Effector memory CD4-positive, alpha-beta T cell (primary cell): ENCODE measurements around the gene OR13J1.
A peak's percentile ranks its signal among the peaks of the same experiment; 100 is the strongest.

ENCODE experiments used
- DNase-seq, 3 donors: peaks; one replicate each; pipeline ENCODE4 v3.0.0-alpha.2; 2020
- H3K27ac ChIP-seq: 2 replicates; pipeline ENCODE4 v1.7.0; 2013; ENCODE audit warnings: mild to moderate bottlenecking, low read length, moderate library complexity; ENCODE audit not compliant: insufficient read depth, poor library complexity, severe bottlenecking
- H3K27me3 ChIP-seq: replicated peaks from 2 replicates; pipeline ENCODE4 v1.7.0; 2013; ENCODE audit warnings: mild to moderate bottlenecking, low read length; ENCODE audit not compliant: insufficient read depth, control insufficient read depth, poor library complexity, severe bottlenecking
- H3K36me3 ChIP-seq: 2 replicates; pipeline ENCODE4 v1.7.0; 2013; ENCODE audit warnings: mild to moderate bottlenecking, low read length, moderate library complexity; ENCODE audit not compliant: control insufficient read depth, insufficient read depth
- H3K4me1 ChIP-seq: 2 replicates; pipeline ENCODE4 v1.7.0; 2013; ENCODE audit warnings: low read length, mild to moderate bottlenecking; ENCODE audit not compliant: control insufficient read depth, insufficient read depth, poor library complexity, severe bottlenecking
- H3K4me3 ChIP-seq: 2 replicates; pipeline ENCODE4 v1.7.0; 2013; ENCODE audit warnings: low read length, low read depth, mild to moderate bottlenecking; ENCODE audit not compliant: insufficient read depth, poor library complexity, severe bottlenecking
- H3K9me3 ChIP-seq: 2 replicates; pipeline ENCODE4 v1.7.0; 2013; ENCODE audit warnings: mild to moderate bottlenecking, low read length, moderate library complexity; ENCODE audit not compliant: control insufficient read depth

Gene OR13J1

DNA sequence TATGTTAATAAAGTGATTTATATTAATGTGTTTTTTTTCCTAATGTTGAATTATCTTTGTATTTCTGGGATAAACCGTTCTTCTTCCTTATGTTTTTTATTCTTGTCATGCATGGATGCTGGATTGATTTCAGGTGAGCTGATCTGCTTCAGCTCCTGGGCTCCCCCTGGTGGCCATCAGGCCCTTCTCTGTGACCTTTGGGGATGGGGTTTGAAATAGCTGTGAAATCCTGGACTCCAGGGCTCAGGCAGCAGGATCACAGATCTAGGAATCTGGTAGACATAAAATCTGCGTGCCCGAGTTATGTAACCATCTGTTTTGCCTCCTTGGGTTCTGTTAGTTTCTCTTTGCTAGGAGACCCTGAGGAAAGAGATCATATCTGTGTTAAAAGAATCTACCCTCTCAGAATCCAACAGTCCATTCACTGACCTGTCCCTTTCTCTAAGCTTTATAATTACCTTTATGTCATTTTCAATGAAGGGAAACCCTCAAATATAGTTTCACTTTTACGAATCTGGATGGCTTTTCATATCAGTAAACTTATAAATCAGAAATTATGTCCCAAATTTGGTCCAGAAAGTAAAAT is 12.2 kb upstream of the OR13J1 start:
- peak; percentile 54 to 76 (median 62) for DNase-seq
- H3K27me3 ChIP-seq: no peaks in the 10 kb centered on the region
- no peak overlapping the region for H3K27ac ChIP-seq

GRCh38 chr9:35872505-35872904 is 2.3 kb upstream of the OR13J1 start:
- H3K4me3 ChIP-seq: no peak overlapping the region
- H3K36me3 ChIP-seq: no peaks in the 10 kb centered on the region
- H3K27ac ChIP-seq: no peak overlapping the region
- no peaks in the 10 kb centered on the region for H3K4me1 ChIP-seq
- no peaks in the 10 kb centered on the region for H3K9me3 ChIP-seq
- H3K27me3 ChIP-seq: no peaks in the 10 kb centered on the region
- DNase-seq: no peak

More for the DNA sequence above, 12.2 kb upstream of the OR13J1 start:
- Histone ChIP-seq H3K4me1 (no peaks in the 10 kb centered on the region), H3K4me3 (no peak overlapping the region), H3K36me3 (no peaks in the 10 kb centered on the region), H3K9me3 (no peaks in the 10 kb centered on the region)

- Histone ChIP-seq H3K9me3 (no peaks in the 10 kb centered on the region), H3K4me3 (no peak overlapping the region), H3K4me1 (no peaks in the 10 kb centered on the region), H3K36me3 (no peaks in the 10 kb centered on the region), H3K27ac (no peak overlapping the region), H3K27me3 (no peaks in the 10 kb centered on the region)
- DNase-seq: no peak
Observed at GRCh38 chr9:35871545-35871944, 1.3 kb upstream of the OR13J1 start.

- DNase-seq: no peak
- no peaks in the 10 kb centered on the region for H3K4me1 ChIP-seq
Observed at GRCh38 chr9:35869621-35870216, 482 bp downstream of the OR13J1 start.

GRCh38 chr9:35868933-35869332 is 1.3 kb downstream of the OR13J1 start:
- Histone ChIP-seq H3K9me3 (no peaks in the 10 kb centered on the region), H3K27me3 (no peaks in the 10 kb centered on the region), H3K27ac (no peak overlapping the region), H3K36me3 (no peaks in the 10 kb centered on the region), H3K4me3 (no peak overlapping the region), H3K4me1 (no peaks in the 10 kb centered on the region)
- no peak for DNase-seq

More at GRCh38 chr9:35869621-35870216, 482 bp downstream of the OR13J1 start:
- Histone ChIP-seq H3K36me3 (no peaks in the 10 kb centered on the region), H3K27ac (no peak overlapping the region), H3K27me3 (no peaks in the 10 kb centered on the region), H3K9me3 (no peaks in the 10 kb centered on the region), H3K4me3 (no peak overlapping the region)

DNA sequence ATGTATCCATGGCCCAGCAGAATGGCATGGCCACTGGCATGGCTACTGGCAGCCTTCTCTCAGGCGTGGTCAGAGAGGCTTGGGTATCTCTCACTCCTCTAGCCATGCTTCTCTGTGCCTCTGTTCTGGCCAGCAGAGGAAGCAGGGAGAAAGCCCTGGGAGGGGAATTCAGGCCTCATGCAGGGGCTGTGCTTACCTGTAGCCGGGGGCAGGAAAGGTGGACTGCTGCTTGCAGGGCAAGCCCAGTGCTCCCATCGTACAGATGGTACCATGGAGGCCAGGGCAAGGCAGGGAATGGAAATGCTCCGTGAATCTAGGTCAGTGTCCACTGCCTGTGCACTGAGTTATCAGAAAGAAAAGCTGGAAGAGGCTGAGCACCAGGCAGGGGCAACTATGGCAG is 2.7 kb downstream of the OR13J1 start:
- H3K27ac ChIP-seq: no peak overlapping the region
- H3K4me1 ChIP-seq: no peaks in the 10 kb centered on the region
- DNase-seq: no peak
- no peaks in the 10 kb centered on the region for H3K36me3 ChIP-seq
- H3K4me3 ChIP-seq: no peak overlapping the region
- no peaks in the 10 kb centered on the region for H3K27me3 ChIP-seq
- no peaks in the 10 kb centered on the region for H3K9me3 ChIP-seq

DNA sequence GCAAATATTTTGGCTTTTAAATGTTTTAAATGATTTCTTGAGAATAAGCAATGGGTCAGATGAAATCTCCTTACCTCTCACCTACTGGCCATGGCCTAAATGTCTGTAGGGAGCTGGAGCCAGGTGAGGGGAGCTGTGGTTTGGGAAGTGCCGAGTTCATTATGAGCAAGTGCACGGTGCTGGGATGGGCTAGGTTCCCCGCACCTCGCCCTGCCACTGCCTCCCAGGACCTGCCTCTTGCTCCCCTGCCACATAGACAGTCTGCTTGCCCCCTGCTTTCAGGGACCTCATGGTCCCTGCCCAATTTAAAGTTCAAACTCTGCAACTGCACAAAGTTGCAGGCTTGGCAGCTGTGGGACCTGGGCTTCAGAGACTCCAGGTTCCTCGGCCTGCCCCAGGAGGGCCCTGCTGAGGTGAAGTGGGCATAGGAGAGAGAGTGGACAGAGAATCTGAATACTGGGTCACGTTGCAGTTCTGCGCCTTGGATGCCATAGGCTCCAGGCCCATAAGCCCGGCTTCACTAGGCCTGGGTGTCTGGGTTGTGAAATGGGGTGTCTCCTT is 5.4 kb downstream of the OR13J1 start:
- no peak for DNase-seq
- H3K27me3 ChIP-seq: no peaks in the 10 kb centered on the region

GRCh38 chr9:35863583-35863982 is 6.6 kb downstream of the OR13J1 start:
- Histone ChIP-seq H3K27me3 (no peaks in the 10 kb centered on the region), H3K36me3 (no peaks in the 10 kb centered on the region), H3K27ac (no peak overlapping the region), H3K4me3 (no peak overlapping the region), H3K4me1 (no peaks in the 10 kb centered on the region), H3K9me3 (no peaks in the 10 kb centered on the region)
- no peak for DNase-seq

More for the DNA sequence above, 5.4 kb downstream of the OR13J1 start:
- Histone ChIP-seq H3K27ac (no peak overlapping the region), H3K36me3 (no peaks in the 10 kb centered on the region), H3K4me1 (no peaks in the 10 kb centered on the region), H3K9me3 (no peaks in the 10 kb centered on the region), H3K4me3 (no peak overlapping the region)

DNA sequence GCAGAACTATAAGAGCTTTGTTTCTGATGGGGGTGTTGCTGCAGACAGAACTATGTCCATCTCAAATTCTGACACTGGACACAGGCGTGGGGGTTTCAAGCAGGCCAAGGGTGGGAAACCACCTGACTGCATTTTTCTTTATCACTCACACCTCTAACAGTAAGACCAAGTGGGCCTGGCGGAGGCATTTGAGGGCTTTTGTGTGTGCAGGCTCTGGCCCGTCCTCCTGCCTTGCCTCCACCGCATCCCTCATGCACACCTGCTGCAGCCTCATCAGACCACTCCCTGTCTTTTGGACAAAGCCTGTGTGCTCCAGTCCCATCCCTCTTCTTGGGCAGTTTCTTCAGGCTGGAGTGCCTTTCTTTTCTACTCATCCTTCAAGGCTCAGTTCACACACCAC is 7.9 kb downstream of the OR13J1 start:
- Histone ChIP-seq H3K36me3 (no peaks in the 10 kb centered on the region), H3K9me3 (no peaks in the 10 kb centered on the region), H3K4me1 (no peaks in the 10 kb centered on the region), H3K4me3 (no peak overlapping the region), H3K27me3 (no peaks in the 10 kb centered on the region), H3K27ac (no peak overlapping the region)
- DNase-seq: no peak

DNA sequence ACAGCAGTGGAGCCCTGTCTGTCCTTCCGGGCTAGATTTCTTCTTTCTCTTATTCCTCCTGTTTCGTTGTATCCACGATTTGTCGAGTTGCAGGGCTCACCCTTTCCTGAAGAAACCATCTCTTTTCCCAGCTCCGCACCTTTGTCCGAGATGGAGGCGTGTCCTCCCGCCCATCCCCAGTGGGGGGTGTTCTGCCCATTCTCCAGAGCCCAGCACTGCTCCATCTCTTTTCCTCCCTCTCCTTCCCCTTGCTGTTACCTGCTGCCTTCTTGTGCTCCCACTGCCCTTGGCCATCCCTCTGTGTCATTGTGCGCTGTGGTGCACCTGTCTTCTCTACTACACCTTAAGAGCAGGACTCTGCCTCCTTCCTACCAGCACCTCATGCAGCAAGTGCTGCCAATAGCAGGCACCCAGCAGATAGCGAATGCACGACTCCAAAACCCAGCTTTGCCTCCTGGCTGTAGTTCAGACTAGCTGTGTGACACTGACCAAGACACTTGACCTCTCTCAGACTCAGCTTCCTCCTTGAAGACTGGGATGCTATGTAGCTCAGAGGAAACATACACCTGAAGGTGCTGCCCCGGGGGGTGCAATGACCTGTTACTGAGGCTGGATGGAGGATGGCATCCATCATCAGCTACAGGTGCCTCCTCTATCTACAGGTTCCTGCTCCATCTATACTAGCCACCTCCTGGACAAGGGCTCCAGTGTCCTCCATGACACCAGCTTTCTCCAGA is 8.9 kb downstream of the OR13J1 start:
- Histone ChIP-seq H3K4me1 (no peaks in the 10 kb centered on the region), H3K27ac (no peak overlapping the region), H3K9me3 (no peaks in the 10 kb centered on the region), H3K27me3 (no peaks in the 10 kb centered on the region), H3K36me3 (no peaks in the 10 kb centered on the region), H3K4me3 (no peak overlapping the region)
- no peak for DNase-seq
